PC-3 (cell line): ENCODE measurements around the gene MYH11.

ENCODE experiments used
- CTCF ChIP-seq: fragments of 300-600 bp; sonication (generic); conservative IDR thresholded peaks from 2 replicates; pipeline ENCODE4 v1.5.1; 2017; ENCODE audit warnings: antibody characterized with exemption, low read depth, mild to moderate bottlenecking, low read length
- EZH2 ChIP-seq: fragments of 300-600 bp; sonication (generic); IDR thresholded peaks from one replicate; pipeline ENCODE4 v1.6.1; 2017; ENCODE audit warnings: antibody characterized with exemption, mild to moderate bottlenecking, low read length; ENCODE audit not compliant: unreplicated experiment

GRCh38 chr16:15689290-15689689, 167.5 kb downstream of the MYH11 start:
- TF ChIP-seq EZH2 (no peak), CTCF (no peak)
